GM18870 (cell line): ENCODE data around the gene CNGB1.
"Not testable (repeated sequence)": the region's sequence is repeated elsewhere in the genome, so short reads cannot be mapped to it uniquely, and the experiment has no call there.

Experiments used
- ATAC-seq: cut with Tn5 transposase; IDR thresholded peaks from one replicate; pipeline ENCODE4 v1.9.1; 2021; ENCODE audit warnings: moderate library complexity; ENCODE audit not compliant: unreplicated experiment

The CNGB1 gene

GRCh38 chr16:57956270-57956808 is 14.6 kb downstream of the CNGB1 start:
- no peak for ATAC-seq

GRCh38 chr16:57955572-57956188 is 15.2 kb downstream of the CNGB1 start:
- no peak for ATAC-seq

GRCh38 chr16:57953857-57954256 is 17.1 kb downstream of the CNGB1 start:
- no peak for ATAC-seq

- no peak for ATAC-seq
These were observed 18.0 kb downstream of the CNGB1 start for GRCh38 chr16:57952909-57953308.

- ATAC-seq = no peak
These were observed 19.5 kb downstream of the CNGB1 start for GRCh38 chr16:57951204-57951960.

- ATAC-seq = no peak
These were observed 20.5 kb downstream of the CNGB1 start for GRCh38 chr16:57950382-57950781.

GRCh38 chr16:57949595-57950238 is 21.2 kb downstream of the CNGB1 start:
- ATAC-seq = no peak

GRCh38 chr16:57949013-57949412 is 21.9 kb downstream of the CNGB1 start:
- no peak for ATAC-seq

GRCh38 chr16:57948027-57948426 is 22.9 kb downstream of the CNGB1 start:
- no peak for ATAC-seq

GRCh38 chr16:57947261-57947660 is 23.7 kb downstream of the CNGB1 start:
- no peak for ATAC-seq

- ATAC-seq = no peak
These were observed 24.6 kb downstream of the CNGB1 start for GRCh38 chr16:57946181-57946801.

- ATAC-seq = no peak
These were observed 25.2 kb downstream of the CNGB1 start for GRCh38 chr16:57945740-57946138.

- no peak for ATAC-seq
These were observed 25.8 kb downstream of the CNGB1 start for GRCh38 chr16:57944970-57945739.

- ATAC-seq = not testable (repeated sequence)
These were observed 27.5 kb downstream of the CNGB1 start for GRCh38 chr16:57943381-57943780.

GRCh38 chr16:57941901-57942300 is 29.0 kb downstream of the CNGB1 start:
- ATAC-seq = not testable (repeated sequence)

- ATAC-seq = no peak
These were observed 29.8 kb downstream of the CNGB1 start for GRCh38 chr16:57941016-57941664.

GRCh38 chr16:57940382-57940966 is 30.5 kb downstream of the CNGB1 start:
- no peak for ATAC-seq

GRCh38 chr16:57939872-57940224 is 31.1 kb downstream of the CNGB1 start:
- ATAC-seq = no peak

GRCh38 chr16:57938936-57939871 is 31.7 kb downstream of the CNGB1 start:
- ATAC-seq = no peak
